Measurements from ENCODE around the gene ARMCX1.
"Not testable (repeated sequence)": the region's sequence is repeated elsewhere in the genome, so short reads cannot be mapped to it uniquely, and the experiment has no call there.

Gene ARMCX1

GRCh38 chrX:101550362-101550750, at the start of gene ARMCX1:
Gene ARMCX1, plus strand, starts transcription at chrX:101550547. Its CDS starts 2,384 bp downstream, at chrX:101552931.
- DNase-seq: peak; percentile 38
- Mint-ChIP-seq H3K36me3 (ENCODE audit: low read depth) (no peaks in the 10 kb centered on the region), H3K27ac (peak within 1 kb of the TSS; percentile 68), H3K9me3 (no peaks in the 10 kb centered on the region), H3K4me1 (peaks cover 8% of the 10 kb centered on the region), H3K4me3 (peak within 1 kb of the TSS; percentile 72), H3K27me3 (peaks cover 7% of the 10 kb centered on the region)
- ATAC-seq: peak; percentile 68

GRCh38 chrX:101502929-101503328, 47.4 kb upstream of the ARMCX1 start:
- not testable (repeated sequence) for H3K36me3 Mint-ChIP-seq (ENCODE audit: low read depth); H3K9me3 Mint-ChIP-seq

GRCh38 chrX:101507372-101507771, 43.0 kb upstream of the ARMCX1 start:
- no peaks in the 10 kb centered on the region for H3K27me3 Mint-ChIP-seq
- H3K4me1 Mint-ChIP-seq: no peaks in the 10 kb centered on the region
- no peak overlapping the region for H3K4me3 Mint-ChIP-seq
- ATAC-seq: no peak
- no peak overlapping the region for H3K27ac Mint-ChIP-seq
- DNase-seq: no peak
- no peaks in the 10 kb centered on the region for H3K9me3 Mint-ChIP-seq
- H3K36me3 Mint-ChIP-seq (ENCODE audit: low read depth): peaks cover 2% of the 10 kb centered on the region

More at GRCh38 chrX:101502929-101503328, 47.4 kb upstream of the ARMCX1 start:
- DNase-seq, H3K4me1 Mint-ChIP-seq, ATAC-seq, H3K4me3 Mint-ChIP-seq, H3K27ac Mint-ChIP-seq, H3K27me3 Mint-ChIP-seq: not testable (repeated sequence)

GRCh38 chrX:101507986-101508385, 42.4 kb upstream of the ARMCX1 start:
- Mint-ChIP-seq H3K4me3 (no peak overlapping the region), H3K9me3 (no peaks in the 10 kb centered on the region)

GRCh38 chrX:101530944-101531343, 19.4 kb upstream of the ARMCX1 start:
- H3K4me3 Mint-ChIP-seq: no peak overlapping the region
- ATAC-seq: no peak
- no peak overlapping the region for H3K27ac Mint-ChIP-seq
- no peaks in the 10 kb centered on the region for H3K27me3 Mint-ChIP-seq
- no peak for DNase-seq
- H3K9me3 Mint-ChIP-seq: no peaks in the 10 kb centered on the region
- peaks cover 1% of the 10 kb centered on the region for H3K36me3 Mint-ChIP-seq (ENCODE audit: low read depth)
- H3K4me1 Mint-ChIP-seq: no peaks in the 10 kb centered on the region

More at GRCh38 chrX:101507986-101508385, 42.4 kb upstream of the ARMCX1 start:
- H3K36me3 Mint-ChIP-seq (ENCODE audit: low read depth): peaks cover 2% of the 10 kb centered on the region
- DNase-seq (no peak), ATAC-seq (no peak)
- H3K4me1 Mint-ChIP-seq: no peaks in the 10 kb centered on the region
- H3K27ac Mint-ChIP-seq: no peak overlapping the region
- no peaks in the 10 kb centered on the region for H3K27me3 Mint-ChIP-seq

GRCh38 chrX:101539116-101539515, 11.2 kb upstream of the ARMCX1 start:
- Mint-ChIP-seq H3K27me3 (no peaks in the 10 kb centered on the region), H3K27ac (no peak overlapping the region), H3K4me3 (no peak overlapping the region), H3K36me3 (ENCODE audit: low read depth) (no peaks in the 10 kb centered on the region), H3K9me3 (peaks cover 3% of the 10 kb centered on the region), H3K4me1 (no peaks in the 10 kb centered on the region)
- DNase-seq (no peak), ATAC-seq (no peak)

- no peaks in the 10 kb centered on the region for H3K9me3 Mint-ChIP-seq
- peaks cover 8% of the 10 kb centered on the region for H3K4me1 Mint-ChIP-seq
- ATAC-seq (no peak), DNase-seq (peak; percentile 4)
- H3K27me3 Mint-ChIP-seq: peaks cover 7% of the 10 kb centered on the region
- H3K4me3 Mint-ChIP-seq: peak overlapping the region; percentile 72
- H3K27ac Mint-ChIP-seq: peak overlapping the region; percentile 68
- H3K36me3 Mint-ChIP-seq (ENCODE audit: low read depth): no peaks in the 10 kb centered on the region
These were observed 518 bp downstream of the ARMCX1 start for GRCh38 chrX:101550751-101551379.

GRCh38 chrX:101551380-101551767, 1.0 kb downstream of the ARMCX1 start:
- ATAC-seq (no peak), DNase-seq (no peak)
- Mint-ChIP-seq H3K27ac (no peak overlapping the region), H3K9me3 (no peaks in the 10 kb centered on the region), H3K27me3 (peaks cover 7% of the 10 kb centered on the region), H3K4me1 (peaks cover 8% of the 10 kb centered on the region), H3K4me3 (no peak overlapping the region), H3K36me3 (ENCODE audit: low read depth) (no peaks in the 10 kb centered on the region)

GRCh38 chrX:101552714-101553113, 2.4 kb downstream of the ARMCX1 start:
- ATAC-seq: no peak
- peaks cover 8% of the 10 kb centered on the region for H3K4me1 Mint-ChIP-seq
- no peaks in the 10 kb centered on the region for H3K9me3 Mint-ChIP-seq

GRCh38 chrX:101564651-101565050, 14.3 kb downstream of the ARMCX1 start:
- no peak overlapping the region for H3K27ac Mint-ChIP-seq
- no peak for ATAC-seq
- no peaks in the 10 kb centered on the region for H3K4me1 Mint-ChIP-seq
- no peak for DNase-seq
- H3K36me3 Mint-ChIP-seq (ENCODE audit: low read depth): no peaks in the 10 kb centered on the region
- no peak overlapping the region for H3K4me3 Mint-ChIP-seq
- peaks cover 3% of the 10 kb centered on the region for H3K27me3 Mint-ChIP-seq
- peaks cover 1% of the 10 kb centered on the region for H3K9me3 Mint-ChIP-seq

More at GRCh38 chrX:101552714-101553113, 2.4 kb downstream of the ARMCX1 start:
- Mint-ChIP-seq H3K36me3 (ENCODE audit: low read depth) (no peaks in the 10 kb centered on the region), H3K27me3 (peaks cover 5% of the 10 kb centered on the region), H3K27ac (no peak overlapping the region), H3K4me3 (no peak overlapping the region)
- no peak for DNase-seq

GRCh38 chrX:101595739-101596419, 45.5 kb downstream of the ARMCX1 start:
- Mint-ChIP-seq H3K4me1 (no peaks in the 10 kb centered on the region), H3K27ac (no peak overlapping the region), H3K27me3 (peaks cover 2% of the 10 kb centered on the region), H3K36me3 (ENCODE audit: low read depth) (no peaks in the 10 kb centered on the region), H3K9me3 (no peaks in the 10 kb centered on the region), H3K4me3 (no peak overlapping the region)
- DNase-seq: peak; percentile 19
- ATAC-seq: peak; percentile 69

- H3K9me3 Mint-ChIP-seq; H3K4me3 Mint-ChIP-seq; H3K27ac Mint-ChIP-seq; ATAC-seq; H3K36me3 Mint-ChIP-seq (ENCODE audit: low read depth); DNase-seq; H3K4me1 Mint-ChIP-seq; H3K27me3 Mint-ChIP-seq: not testable (repeated sequence)
These were observed 49.2 kb downstream of the ARMCX1 start for GRCh38 chrX:101599592-101599991.

- Mint-ChIP-seq H3K4me3 (no peak overlapping the region), H3K27me3 (peaks cover 1% of the 10 kb centered on the region), H3K27ac (no peak overlapping the region), H3K4me1 (no peaks in the 10 kb centered on the region), H3K9me3 (no peaks in the 10 kb centered on the region), H3K36me3 (ENCODE audit: low read depth) (no peaks in the 10 kb centered on the region)
- DNase-seq (no peak), ATAC-seq (no peak)
These were observed 51.7 kb downstream of the ARMCX1 start for GRCh38 chrX:101602077-101602476.
